Measurements from ENCODE around the gene RPS29. TPM values are rescaled to one million over a fixed set of nuclear protein-coding genes. Genes with fewer than 3 reads are reported as not detected.
A peak's percentile ranks its signal among the peaks of the same experiment; 100 is the strongest.

RPS29 gene
- total and polyA plus RNA-seq, 9 of the 15 experiments (the other 6 are each of a cell fraction or from before 2014, with no cell fraction given), result 1,545 to 5,012 (median 2,448) TPM

GRCh38 chr14:49574038-49574437, 12.1 kb downstream of the RPS29 start:
- Histone ChIP-seq H3K9ac (ENCODE audit: insufficient read depth in 1 of 2, low read depth in 2 of 2, low read length in 2 of 2) (no peak overlapping the region), H3K4me2 (ENCODE audit: insufficient read depth, low read length) (no peak overlapping the region), H3K9me3 (replicated peaks; ENCODE audit: control insufficient read depth, insufficient read depth, low read depth, low read length) (no peaks in the 10 kb centered on the region), H3K27ac (ENCODE audit: extremely low read depth, low read depth, low read length) (no peak overlapping the region), H2AFZ (ENCODE audit: low read depth, low read length) (no peak overlapping the region), H4K20me1 (replicated peaks; ENCODE audit: control insufficient read depth, insufficient read depth, low read length) (no peaks in the 10 kb centered on the region), H3K9me1 (ENCODE audit: control insufficient read depth, insufficient read depth, low read length) (peaks cover 3% of the 10 kb centered on the region), H3K4me1 (replicated peaks in 1 of 2; ENCODE audit: control insufficient read depth in 2 of 2, insufficient read depth in 2 of 2, low read length in 2 of 2) (no peaks in the 10 kb centered on the region), H3K79me2 (ENCODE audit: control insufficient read depth, insufficient read depth, low read length) (no peaks in the 10 kb centered on the region; the same call in 2 of the 3 replicates), H3K36me3 (ENCODE audit: control insufficient read depth, insufficient read depth, low read length) (peaks cover 22% of the 10 kb centered on the region), H3K27me3 (ENCODE audit: control insufficient read depth in 2 of 2, insufficient read depth in 2 of 2, low read length in 2 of 2) (no peaks in the 10 kb centered on the region), H3K4me3 (no peak overlapping the region)
- peak; percentile 28; the same call in 1 of the 2 replicates for TF ChIP-seq ZNF316 (IDR thresholded peaks at IDR 0.05)
- no peak for TF ChIP-seq CBFA2T3 (IDR thresholded peaks at IDR 0.05)
- no peak for TF ChIP-seq POLR3G (IDR thresholded peaks at IDR 0.05; ENCODE audit: extremely low read depth, insufficient read length, insufficient replicate concordance)
- TF ChIP-seq CBX2 (IDR thresholded peaks at IDR 0.05; ENCODE audit: insufficient read depth, low read length, poor library complexity, severe bottlenecking), result no peak
- no peak for TF ChIP-seq BRD9 (IDR thresholded peaks at IDR 0.05; ENCODE audit: low read depth, partially characterized antibody)
- TF ChIP-seq CHD2 (IDR thresholded peaks at IDR 0.05; ENCODE audit: low read depth, low read length), result no peak
- intact Hi-C loops (cut with micrococcal nuclease) (no loop called here), in situ Hi-C loops (cut with MboI) (no loop called here)
- ATAC-seq (no peak), FAIRE-seq (no peak), DNase-seq (ENCODE audit: extremely low read depth in 1 of 4, low spot score in 3 of 4) (no peak)
- ChIA-PET CTCF (ENCODE audit: low intra/inter-chr PET ratio) (no interaction called here), POLR2A (no interaction called here)
- WGBS (ENCODE audit: insufficient coverage, low coverage, missing lambda C conversion rate), result 81% methylated on average over 5 of the region's 5 CpGs
- no TSS peak for BruUV-seq (replicated peaks)

GRCh38 chr14:49569281-49569680, 16.9 kb downstream of the RPS29 start:
- Histone ChIP-seq H3K79me2 (ENCODE audit: control insufficient read depth, insufficient read depth, low read length) (no peaks in the 10 kb centered on the region), H4K20me1 (replicated peaks; ENCODE audit: control insufficient read depth, insufficient read depth, low read length) (no peaks in the 10 kb centered on the region), H3K27me3 (ENCODE audit: control insufficient read depth in 2 of 2, insufficient read depth in 2 of 2, low read length in 2 of 2) (no peaks in the 10 kb centered on the region), H3K4me3 (no peak overlapping the region), H3K4me2 (ENCODE audit: insufficient read depth, low read length) (no peak overlapping the region), H3K36me3 (ENCODE audit: control insufficient read depth, insufficient read depth, low read length) (no peaks in the 10 kb centered on the region), H3K9ac (ENCODE audit: insufficient read depth in 1 of 2, low read depth in 2 of 2, low read length in 2 of 2) (no peak overlapping the region), H3K27ac (ENCODE audit: extremely low read depth, low read depth, low read length) (no peak overlapping the region), H3K9me1 (ENCODE audit: control insufficient read depth, insufficient read depth, low read length) (no peaks in the 10 kb centered on the region), H2AFZ (ENCODE audit: low read depth, low read length) (no peak overlapping the region), H3K9me3 (replicated peaks; ENCODE audit: control insufficient read depth, insufficient read depth, low read depth, low read length) (no peaks in the 10 kb centered on the region), H3K4me1 (replicated peaks in 1 of 2; ENCODE audit: control insufficient read depth in 2 of 2, insufficient read depth in 2 of 2, low read length in 2 of 2) (no peaks in the 10 kb centered on the region)
- intact Hi-C loops (cut with micrococcal nuclease) (no loop called here), in situ Hi-C loops (cut with MboI) (no loop called here)
- no TSS peak for BruUV-seq (replicated peaks)
- POLR2A ChIA-PET, result interaction anchor here (0.6 kb wide), 1 partner anchor 291 kb away, joined by 3 read pairs; no protein-coding TSS in a partner anchor
- DNase-seq (ENCODE audit: extremely low read depth in 1 of 4, low spot score in 3 of 4), result no peak
- CTCF ChIA-PET (ENCODE audit: low intra/inter-chr PET ratio), result no interaction called here
- 27% methylated on average over 3 of the region's 3 CpGs for WGBS (ENCODE audit: insufficient coverage, low coverage, missing lambda C conversion rate)
- ATAC-seq, result no peak
- FAIRE-seq, result no peak
- TF ChIP-seq KDM1A (IDR thresholded peaks at IDR 0.05) (no peak), HMGXB4 (CRISPR knock-in tag; IDR thresholded peaks at IDR 0.05) (no peak), BRF1 (IDR thresholded peaks at IDR 0.05; ENCODE audit: borderline replicate concordance, extremely low read depth, insufficient read length) (no peak), HBP1 (CRISPR knock-in tag; IDR thresholded peaks at IDR 0.05) (no peak), ZNF217 (CRISPR knock-in tag; IDR thresholded peaks at IDR 0.05) (no peak), NR2C2 (CRISPR knock-in tag; IDR thresholded peaks at IDR 0.05) (no peak), NR2C2 (tag; IDR thresholded peaks at IDR 0.05) (no peak), ZFX (CRISPR knock-in tag; IDR thresholded peaks at IDR 0.05) (no peak), KLF16 (IDR thresholded peaks at IDR 0.05) (no peak), L3MBTL2 (IDR thresholded peaks at IDR 0.05) (no peak), MEF2A (IDR thresholded peaks at IDR 0.05; ENCODE audit: control insufficient read depth, low read depth, low read length) (no peak)
